Heart left ventricle (tissue), 16 donors: ENCODE data around the gene ACOT4. TPM values are rescaled to one million over a fixed set of nuclear protein-coding genes. Genes with fewer than 3 reads are reported as not detected.
A peak's percentile ranks its signal among the peaks of the same experiment; 100 is the strongest.
"Not testable (repeated sequence)": the region's sequence is repeated elsewhere in the genome, so short reads cannot be mapped to it uniquely, and the experiment has no call there.

ENCODE experiments used
- ATAC-seq, 4 donors: fragments of 200-7000 bp; cut with Tn5 transposase; one replicate each; pipeline ENCODE4 v1.9.1; 2020 to 2022; ENCODE audit warnings: moderate library complexity in 4 of 4, mild to moderate bottlenecking in 3 of 4, moderate number of reproducible peaks in 1 of 4
- DNase-seq, 5 donors: peaks; one replicate each; pipeline ENCODE4 v3.0.0-alpha.2; 2020
- H3K27ac ChIP-seq, 12 donors: fragments of 200-600 bp; sonication (generic) in 4 of 12; one replicate each; pipeline versions ENCODE4 v1.5.0 to v1.8.0; 2016 to 2022; ENCODE audit warnings: mild to moderate bottlenecking in 2 of 12
- H3K27me3 ChIP-seq, 9 donors: fragments of 200-600 bp; sonication (generic) in 2 of 9; one replicate each; pipeline versions ENCODE4 v1.5.1 to v1.8.0; 2016 to 2022; ENCODE audit warnings: mild to moderate bottlenecking in 3 of 9
- H3K36me3 ChIP-seq, 9 donors: fragments of 200-600 bp; sonication (generic) in 2 of 9; one replicate each; pipeline versions ENCODE4 v1.5.0 to v1.8.0; 2018 to 2022; ENCODE audit warnings: mild to moderate bottlenecking in 2 of 9
- H3K4me1 ChIP-seq, 12 donors: fragments of 200-600 bp; sonication (generic) in 4 of 12; one replicate each; pipeline versions ENCODE4 v1.5.0 to v1.8.0; 2016 to 2022; ENCODE audit warnings: mild to moderate bottlenecking in 3 of 12
- H3K4me3 ChIP-seq, 12 donors: fragments of 200-600 bp; sonication (generic) in 4 of 12; one replicate each; pipeline versions ENCODE4 v1.5.0 to v1.8.0; 2017 to 2022; ENCODE audit warnings: mild to moderate bottlenecking in 9 of 12, moderate library complexity in 4 of 12
- H3K9me3 ChIP-seq, 12 donors: fragments of 200-600 bp; sonication (generic) in 4 of 12; one replicate each; pipeline versions ENCODE4 v1.5.0 to v1.8.0; 2016 to 2022; ENCODE audit warnings: mild to moderate bottlenecking in 1 of 12
- POLR2A ChIP-seq, 2 donors: fragments of 450-650 bp; IDR thresholded peaks; one replicate each; pipeline ENCODE4 v1.6.1; 2017; ENCODE audit warnings: antibody characterized with exemption in 2 of 2, mild to moderate bottlenecking in 2 of 2, moderate library complexity in 2 of 2
- WGBS, 4 donors: extraction: QIAGEN DNeasy Blood & Tissue Kit in 2 of 4; methylation state at CpG; one replicate each; pipeline versions ENCODE4 v1.1.5 to v1.1.7; 2013 to 2018; 5-methylcytosine and 5-hydroxymethylcytosine counted together
- intact Hi-C, 10 donors: fragments of 100-400 bp; cut with DNase I; formaldehyde crosslinking; loops; one replicate each; pipeline versions ENCODE4 v1.11.1 to v1.14.2; 2022
- polyA plus RNA-seq, 2 donors: library from polyadenylated mRNA; stranded (reverse); fragments of 200-250 nt; gene quantifications; one replicate each; pipeline ENCODE4 v1.2.3, GENCODE V29; 2013
- total RNA-seq, 9 donors: library from RNA; depleted of rRNA in 2 of 9; stranded (reverse); fragments of >200 nt in 2 of 9; fragmentation: NEBNext Ultra II Directional in 3 of 9; extraction: Animal tissue kit (Norgen Biotek cat#: 25700) in 3 of 9; gene quantifications; one replicate each; pipeline versions ENCODE4 v1.1.0 to v1.2.4, GENCODE V29; 2016 to 2023
- TF ChIP-seq, protein P1 (sequence below), 12 donors: fragments of 200-600 bp; sonication (generic) in 4 of 12; IDR thresholded peaks; one replicate each; pipeline versions ENCODE4 v1.5.0 to v1.8.0; 2018 to 2022; ENCODE audit warnings: antibody characterized with exemption in 12 of 12, mild to moderate bottlenecking in 5 of 12
- donor health status: ischemic (EF 13 %, LVEDD 7.1; RV severe dilation, severe dysfunction).
- donor health status: healthy with polysubstance abuse.
- donor health status: DM: no; HTN: yes; CAD: no.
- donor health status: DM: no; HTN: no; CAD: no.
- donor health status: ischemic (EF 25% LVEDD 6.9; RV normal size, moderate dysfunction).
- donor health status: ischemic (EF 25% LVEDD 5.7; RV mildly dilated, moderate dysfunction).
- donor health status: healthy.
- donor health status: DM: yes; HTN: yes; CAD: no.
- donor health status: ischemic (EF 35%, LVEDD 5.7; RV mildly dilated, moderate dysfunction).
- donor health status: nonischemic (EF 11% LVEDD 7.7; RV severe dilation, severe dysfunction).
- donor health status: DM: yes; HTN: yes; CAD: no.
- donor health status: PGD.
- donor health status: ischemic (EF 29% LVEDD 5.4; RV normal size, mild dysfunction).
- donor health status: nonischemic (EF 23%, LVEDD 6.1; RV moderate dilation, normal function).

The ACOT4 gene
- total and polyA plus RNA-seq, 11 donors, result 0.27 to 2.4 (median 0.79) TPM

DNA sequence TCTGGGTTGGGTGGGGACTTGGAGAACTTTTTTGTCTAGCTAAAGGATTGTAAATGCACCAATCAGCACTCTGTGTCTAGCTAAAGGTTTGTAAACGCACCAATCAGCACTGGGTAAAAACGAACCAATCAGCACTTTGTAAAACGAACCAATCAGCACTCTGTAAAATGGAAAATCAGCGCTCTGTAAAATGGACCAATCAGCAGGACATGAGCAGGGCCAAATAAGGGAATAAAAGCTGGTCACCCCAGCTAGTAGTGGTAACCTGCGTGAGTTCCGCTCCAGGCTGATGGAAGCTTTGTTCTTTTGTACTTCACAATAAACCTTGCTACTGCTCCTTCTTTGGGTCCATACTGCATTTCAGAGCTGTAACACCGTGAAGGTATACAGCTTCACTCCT lies 24.3 kb upstream of the ACOT4 start:
- H3K27me3 ChIP-seq, result no peaks in the 10 kb centered on the region
- intact Hi-C loops, result loop anchor here in 5 of 10 donors (5.0 to 10.0 kb wide), 3 partner anchors 53 to 75 kb away; partner anchors contain the start of gene RIOX1 (in 1 of the 5)
- WGBS, 4 donors, result 96 to 97% (median 97%) methylated on average over 7 of the region's 7 CpGs

DNA sequence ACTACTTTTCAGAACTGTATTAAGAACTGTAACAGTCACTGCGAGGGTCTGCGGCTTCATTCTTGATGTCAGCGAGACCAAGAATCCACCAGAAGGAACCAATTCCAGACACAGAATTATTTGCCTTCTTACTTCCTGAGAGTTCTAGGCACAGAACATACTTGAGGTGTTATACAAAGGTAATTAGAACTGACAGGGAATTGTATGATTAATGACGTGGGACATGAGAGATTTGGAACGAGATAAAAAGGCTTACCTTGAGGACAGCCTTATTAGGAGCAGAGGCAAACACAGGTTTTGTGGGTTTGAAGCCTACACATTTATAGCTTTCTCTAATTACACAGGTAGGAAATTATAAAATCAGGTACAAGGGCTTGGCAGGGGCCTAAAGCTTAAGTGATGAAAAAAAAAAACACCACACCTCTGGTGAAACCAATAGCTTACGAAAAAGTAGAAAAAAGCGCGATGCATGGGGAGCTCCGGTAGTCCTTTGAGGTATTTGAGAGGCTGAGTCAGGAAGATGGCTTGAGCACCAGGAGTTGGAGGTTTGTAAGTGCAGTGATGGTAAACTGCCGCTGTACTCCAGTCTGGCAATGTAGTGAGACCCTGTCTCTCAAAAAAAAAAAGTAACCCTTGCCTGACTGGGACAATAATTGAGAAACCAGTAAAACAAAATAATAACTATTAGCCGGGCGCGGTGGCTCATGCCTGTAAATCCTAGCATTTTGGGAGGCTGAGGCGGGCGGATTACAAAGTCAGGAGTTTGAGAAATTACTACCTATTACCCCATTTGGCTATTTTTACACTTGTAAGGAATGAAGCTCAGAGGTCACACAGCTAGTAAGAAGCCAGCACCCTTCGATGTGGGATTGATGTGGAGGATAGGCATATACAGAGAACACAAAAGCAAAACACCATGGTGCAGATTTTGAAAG lies 23.5 kb upstream of the ACOT4 start:
- DNase-seq (no peak), ATAC-seq (no peak)
- TF ChIP-seq, protein P1, sequence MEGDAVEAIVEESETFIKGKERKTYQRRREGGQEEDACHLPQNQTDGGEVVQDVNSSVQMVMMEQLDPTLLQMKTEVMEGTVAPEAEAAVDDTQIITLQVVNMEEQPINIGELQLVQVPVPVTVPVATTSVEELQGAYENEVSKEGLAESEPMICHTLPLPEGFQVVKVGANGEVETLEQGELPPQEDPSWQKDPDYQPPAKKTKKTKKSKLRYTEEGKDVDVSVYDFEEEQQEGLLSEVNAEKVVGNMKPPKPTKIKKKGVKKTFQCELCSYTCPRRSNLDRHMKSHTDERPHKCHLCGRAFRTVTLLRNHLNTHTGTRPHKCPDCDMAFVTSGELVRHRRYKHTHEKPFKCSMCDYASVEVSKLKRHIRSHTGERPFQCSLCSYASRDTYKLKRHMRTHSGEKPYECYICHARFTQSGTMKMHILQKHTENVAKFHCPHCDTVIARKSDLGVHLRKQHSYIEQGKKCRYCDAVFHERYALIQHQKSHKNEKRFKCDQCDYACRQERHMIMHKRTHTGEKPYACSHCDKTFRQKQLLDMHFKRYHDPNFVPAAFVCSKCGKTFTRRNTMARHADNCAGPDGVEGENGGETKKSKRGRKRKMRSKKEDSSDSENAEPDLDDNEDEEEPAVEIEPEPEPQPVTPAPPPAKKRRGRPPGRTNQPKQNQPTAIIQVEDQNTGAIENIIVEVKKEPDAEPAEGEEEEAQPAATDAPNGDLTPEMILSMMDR (IDR thresholded peaks at IDR 0.05), result no peak
- no peak for TF ChIP-seq POLR2A (IDR thresholded peaks at IDR 0.05)
- Histone ChIP-seq H3K27me3 (no peaks in the 10 kb centered on the region), H3K4me3 (peak overlapping the region; percentile 55 to 94 (median 78)), H3K27ac (peak overlapping the region; percentile 81 to 97 (median 93)), H3K9me3 (no peaks in the 10 kb centered on the region), H3K36me3 (peaks cover 0 to 4% (median under 1%) of the 10 kb centered on the region in 9 donors), H3K4me1 (peaks cover 0 to 43% (median 25%) of the 10 kb centered on the region in 12 donors)
- WGBS, 4 donors, result 73 to 76% (median 75%) methylated on average over 16 of the region's 16 CpGs
- intact Hi-C loops, result loop anchor here in 5 of 10 donors (5.0 to 10.0 kb wide), 3 partner anchors 53 to 76 kb away; partner anchors contain the start of gene RIOX1 (in 1 of the 5)

More for the DNA sequence above, 24.3 kb upstream of the ACOT4 start:
- H3K4me3 ChIP-seq, result peak overlapping the region in 2 of 12 donors; percentile 75 to 87
- peaks cover 0 to 43% (median 25%) of the 10 kb centered on the region in 12 donors for H3K4me1 ChIP-seq
- ATAC-seq (no peak), DNase-seq (no peak)
- no peak for TF ChIP-seq POLR2A (IDR thresholded peaks at IDR 0.05)
- TF ChIP-seq, protein P1 (IDR thresholded peaks at IDR 0.05), result no peak
- peaks cover 0 to 4% (median 0%) of the 10 kb centered on the region in 12 donors for H3K9me3 ChIP-seq
- H3K36me3 ChIP-seq, result no peaks in the 10 kb centered on the region
- H3K27ac ChIP-seq, result peak overlapping the region in 1 of 12 donors; percentile 97

GRCh38 chr14:73568886-73569184 lies 22.8 kb upstream of the ACOT4 start:
- not testable (repeated sequence) for H3K36me3 ChIP-seq, ATAC-seq, DNase-seq, H3K27me3 ChIP-seq, H3K9me3 ChIP-seq
- intact Hi-C loops, result loop anchor here in 5 of 10 donors (5.0 to 10.0 kb wide), 3 partner anchors 54 to 77 kb away; partner anchors contain the start of gene RIOX1 (in 1 of the 5)
- peak overlapping the region; percentile 55 to 94 (median 78) for H3K4me3 ChIP-seq
- WGBS, 4 donors, result 10 to 17% (median 10%) methylated on average over 4 of the region's 4 CpGs
- peaks cover 0 to 43% (median 25%) of the 10 kb centered on the region in 12 donors for H3K4me1 ChIP-seq
- peak overlapping the region; percentile 81 to 97 (median 93) for H3K27ac ChIP-seq

DNA sequence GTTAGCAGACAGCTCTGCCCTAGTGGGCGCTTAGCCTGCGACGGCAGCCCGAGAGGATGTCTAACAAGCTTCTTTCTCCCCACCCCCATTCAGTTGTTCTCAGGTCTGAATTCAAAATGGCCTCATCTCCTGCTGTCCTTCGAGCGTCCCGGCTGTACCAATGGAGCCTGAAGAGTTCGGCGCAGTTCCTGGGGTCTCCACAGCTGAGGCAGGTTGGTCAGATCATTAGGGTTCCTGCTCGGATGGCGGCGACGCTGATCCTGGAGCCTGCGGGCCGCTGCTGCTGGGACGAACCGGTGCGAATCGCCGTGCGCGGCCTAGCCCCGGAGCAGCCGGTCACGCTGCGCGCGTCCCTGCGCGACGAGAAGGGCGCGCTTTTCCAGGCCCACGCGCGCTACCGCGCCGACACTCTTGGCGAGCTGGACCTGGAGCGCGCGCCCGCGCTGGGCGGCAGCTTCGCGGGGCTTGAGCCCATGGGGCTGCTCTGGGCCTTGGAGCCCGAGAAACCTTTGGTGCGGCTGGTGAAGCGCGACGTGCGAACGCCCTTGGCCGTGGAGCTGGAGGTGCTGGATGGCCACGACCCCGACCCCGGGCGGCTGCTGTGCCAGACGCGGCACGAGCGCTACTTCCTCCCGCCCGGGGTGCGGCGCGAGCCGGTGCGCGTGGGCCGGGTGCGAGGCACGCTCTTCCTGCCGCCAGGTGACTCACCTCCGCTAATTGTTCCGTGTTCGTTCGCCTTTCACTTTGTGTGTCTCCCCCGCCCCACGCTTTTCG lies 22.3 kb upstream of the ACOT4 start, which contains the start of gene ACOT2:
Gene ACOT2 (plus strand): TSS at position 29 of the 774 bp plus-strand sequence. CDS start 28 bp downstream, at position 57.
- WGBS, 4 donors, result 0 to 1% (median 0%) methylated on average over 33 to 83 of the region's 83 CpGs

More for the DNA sequence above, 22.3 kb upstream of the ACOT4 start, which contains the start of gene ACOT2:
- intact Hi-C loops, result loop anchor here in 5 of 10 donors (5.0 to 10.0 kb wide), 3 partner anchors 55 to 77 kb away; partner anchors contain the start of gene RIOX1 (in 1 of the 5)
- H3K4me1 ChIP-seq, result peaks cover 0 to 43% (median 25%) of the 10 kb centered on the region in 12 donors
- H3K9me3 ChIP-seq, H3K27me3 ChIP-seq: not testable (repeated sequence)
- DNase-seq (peak; percentile 83 to 91 (median 87)), ATAC-seq (peak; percentile 90 to 93 (median 91))
- peak within 1 kb of the TSS; percentile 81 to 97 (median 93) for H3K27ac ChIP-seq
- TF ChIP-seq, protein P1 (IDR thresholded peaks at IDR 0.05), result peak in 2 of 12 donors; percentile 8 to 20
- peak in 1 of 2 donors; percentile 26 for TF ChIP-seq POLR2A (IDR thresholded peaks at IDR 0.05)
- peak within 1 kb of the TSS; percentile 55 to 94 (median 78) for H3K4me3 ChIP-seq
- peaks cover 0 to 14% (median 12%) of the 10 kb centered on the region in 9 donors for H3K36me3 ChIP-seq
